ENCODE results near the gene FBXL15. TPM values are rescaled to one million over a fixed set of nuclear protein-coding genes. Genes with fewer than 3 reads are reported as not detected.

The FBXL15 gene
- polyA plus RNA-seq, 1 experiment, result 7.5 TPM

- POLR2A ChIA-PET, result no interaction called here
- no peak for TF ChIP-seq CTCF (IDR thresholded peaks at IDR 0.05; ENCODE audit: insufficient read depth, low read depth, low read length)
- Histone ChIP-seq H3K27me3 (ENCODE audit: control insufficient read depth, insufficient read depth, low read length) (no peaks in the 10 kb centered on the region), H3K36me3 (ENCODE audit: control insufficient read depth, insufficient read depth, low read length) (peaks cover 20% of the 10 kb centered on the region), H3K4me3 (ENCODE audit: low read depth, low read length) (no peak overlapping the region)
- CTCF ChIA-PET, result interaction anchor here (0.7 to 12.3 kb wide), 16 partner anchors 9 to 262 kb away, joined by 3 to 91 read pairs (median 4); partner anchors contain the start of gene NFKB2
- DNase-seq (ENCODE audit: low read depth), result no peak
These were observed 35.8 kb upstream of the FBXL15 start for GRCh38 chr10:102384606-102385429.

GRCh38 chr10:102389894-102390293 lies 30.7 kb upstream of the FBXL15 start:
- Histone ChIP-seq H3K27me3 (ENCODE audit: control insufficient read depth, insufficient read depth, low read length) (no peaks in the 10 kb centered on the region), H3K36me3 (ENCODE audit: control insufficient read depth, insufficient read depth, low read length) (no peaks in the 10 kb centered on the region), H3K4me3 (ENCODE audit: low read depth, low read length) (no peak overlapping the region)
- ChIA-PET POLR2A (no interaction called here), CTCF (interaction anchor here (1.4 to 12.3 kb wide), 3 partner anchors 14 to 169 kb away, joined by 3 to 91 read pairs (median 3); no protein-coding TSS in a partner anchor)
- no peak for DNase-seq (ENCODE audit: low read depth)
- no peak for TF ChIP-seq CTCF (IDR thresholded peaks at IDR 0.05; ENCODE audit: insufficient read depth, low read depth, low read length)

GRCh38 chr10:102392306-102392705 lies 28.3 kb upstream of the FBXL15 start:
- H3K4me3 ChIP-seq (ENCODE audit: low read depth, low read length), result no peak overlapping the region
- no peaks in the 10 kb centered on the region for H3K27me3 ChIP-seq (ENCODE audit: control insufficient read depth, insufficient read depth, low read length)
- CTCF ChIA-PET, result interaction anchor here (1.7 to 15.2 kb wide), 9 partner anchors 8 to 191 kb away, joined by 6 to 222 read pairs (median 11); no protein-coding TSS in a partner anchor
- POLR2A ChIA-PET, result no interaction called here
- TF ChIP-seq CTCF (IDR thresholded peaks at IDR 0.05; ENCODE audit: insufficient read depth, low read depth, low read length), result no peak
- DNase-seq (ENCODE audit: low read depth), result no peak
- H3K36me3 ChIP-seq (ENCODE audit: control insufficient read depth, insufficient read depth, low read length), result 0 out of 2 replicates have a peak, but pooled peaks cover 2% of the 10 kb centered on the region

GRCh38 chr10:102393411-102394078 lies 27.1 kb upstream of the FBXL15 start:
- Histone ChIP-seq H3K27me3 (ENCODE audit: control insufficient read depth, insufficient read depth, low read length) (no peaks in the 10 kb centered on the region), H3K4me3 (ENCODE audit: low read depth, low read length) (peak overlapping the region; percentile 79), H3K36me3 (ENCODE audit: control insufficient read depth, insufficient read depth, low read length) (peaks cover 9% of the 10 kb centered on the region)
- peak; percentile 95; the same call in 1 of the 2 replicates for TF ChIP-seq CTCF (IDR thresholded peaks at IDR 0.05; ENCODE audit: insufficient read depth, low read depth, low read length)
- no peak for DNase-seq (ENCODE audit: low read depth)
- ChIA-PET CTCF (interaction anchor here (0.7 to 15.2 kb wide), 26 partner anchors 9 to 221 kb away, joined by 3 to 222 read pairs (median 8); partner anchors contain the start of genes CUEDC2, ELOVL3 and FBXL15), POLR2A (interaction anchor here (0.7 to 0.9 kb wide), 2 partner anchors 164 to 233 kb away, joined by 3 read pairs; no protein-coding TSS in a partner anchor)
